Osteocyte (in vitro differentiated cells): ENCODE data around the gene SEMA3E. TPM values are rescaled to one million over a fixed set of nuclear protein-coding genes. Genes with fewer than 3 reads are reported as not detected.
"Not testable (repeated sequence)": the region's sequence is repeated elsewhere in the genome, so short reads cannot be mapped to it uniquely, and the experiment has no call there.

ENCODE experiments used
- DNase-seq: peaks from one replicate; pipeline ENCODE4 v3.0.0; 2021; ENCODE audit warnings: mixed read lengths; ENCODE audit not compliant: unreplicated experiment; ENCODE audit errors: extremely low spot score
- H3K27ac Mint-ChIP-seq: one replicate; pipeline ENCODE4 v1.8.0; 2021; ENCODE audit warnings: mild to moderate bottlenecking, mixed read lengths; ENCODE audit not compliant: unreplicated experiment
- H3K27me3 Mint-ChIP-seq: one replicate; pipeline ENCODE4 v1.8.0; 2021; ENCODE audit warnings: mixed read lengths; ENCODE audit not compliant: unreplicated experiment
- H3K36me3 Mint-ChIP-seq: one replicate; pipeline ENCODE4 v1.8.0; 2021; ENCODE audit warnings: mixed read lengths; ENCODE audit not compliant: unreplicated experiment
- H3K4me1 Mint-ChIP-seq: one replicate; pipeline ENCODE4 v1.8.0; 2021; ENCODE audit warnings: mixed read lengths; ENCODE audit not compliant: unreplicated experiment
- H3K4me3 Mint-ChIP-seq: one replicate; pipeline ENCODE4 v1.8.0; 2021; ENCODE audit warnings: mild to moderate bottlenecking, moderate library complexity, mixed read lengths; ENCODE audit not compliant: unreplicated experiment
- H3K9me3 Mint-ChIP-seq: one replicate; pipeline ENCODE4 v1.8.0; 2021; ENCODE audit warnings: mixed read lengths; ENCODE audit not compliant: unreplicated experiment
- total RNA-seq: library from RNA; stranded (reverse); gene quantifications from 2 replicates; pipeline ENCODE4 v1.2.1, GENCODE V29; 2021
- TF ChIP-seq, protein P1 (sequence below): fragments of 200-600 bp; sonication (generic); IDR thresholded peaks from 2 replicates; pipeline ENCODE4 v1.5.0; 2021; ENCODE audit warnings: antibody characterized with exemption, mild to moderate bottlenecking, moderate library complexity

Gene SEMA3E
- total RNA-seq, 1 donor from 2014 or later, result 1.6 TPM

- peaks cover 22% of the 10 kb centered on the region for H3K4me1 Mint-ChIP-seq
- H3K4me3 Mint-ChIP-seq, result no peak overlapping the region
- no peak overlapping the region for H3K27ac Mint-ChIP-seq
- no peak for DNase-seq
- no peaks in the 10 kb centered on the region for H3K9me3 Mint-ChIP-seq
- peaks cover 6% of the 10 kb centered on the region for H3K27me3 Mint-ChIP-seq
- TF ChIP-seq, protein P1, sequence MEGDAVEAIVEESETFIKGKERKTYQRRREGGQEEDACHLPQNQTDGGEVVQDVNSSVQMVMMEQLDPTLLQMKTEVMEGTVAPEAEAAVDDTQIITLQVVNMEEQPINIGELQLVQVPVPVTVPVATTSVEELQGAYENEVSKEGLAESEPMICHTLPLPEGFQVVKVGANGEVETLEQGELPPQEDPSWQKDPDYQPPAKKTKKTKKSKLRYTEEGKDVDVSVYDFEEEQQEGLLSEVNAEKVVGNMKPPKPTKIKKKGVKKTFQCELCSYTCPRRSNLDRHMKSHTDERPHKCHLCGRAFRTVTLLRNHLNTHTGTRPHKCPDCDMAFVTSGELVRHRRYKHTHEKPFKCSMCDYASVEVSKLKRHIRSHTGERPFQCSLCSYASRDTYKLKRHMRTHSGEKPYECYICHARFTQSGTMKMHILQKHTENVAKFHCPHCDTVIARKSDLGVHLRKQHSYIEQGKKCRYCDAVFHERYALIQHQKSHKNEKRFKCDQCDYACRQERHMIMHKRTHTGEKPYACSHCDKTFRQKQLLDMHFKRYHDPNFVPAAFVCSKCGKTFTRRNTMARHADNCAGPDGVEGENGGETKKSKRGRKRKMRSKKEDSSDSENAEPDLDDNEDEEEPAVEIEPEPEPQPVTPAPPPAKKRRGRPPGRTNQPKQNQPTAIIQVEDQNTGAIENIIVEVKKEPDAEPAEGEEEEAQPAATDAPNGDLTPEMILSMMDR, result no peak
- no peaks in the 10 kb centered on the region for H3K36me3 Mint-ChIP-seq
Measured at GRCh38 chr7:83681200-83681778, 32.4 kb upstream of the SEMA3E start.

DNA sequence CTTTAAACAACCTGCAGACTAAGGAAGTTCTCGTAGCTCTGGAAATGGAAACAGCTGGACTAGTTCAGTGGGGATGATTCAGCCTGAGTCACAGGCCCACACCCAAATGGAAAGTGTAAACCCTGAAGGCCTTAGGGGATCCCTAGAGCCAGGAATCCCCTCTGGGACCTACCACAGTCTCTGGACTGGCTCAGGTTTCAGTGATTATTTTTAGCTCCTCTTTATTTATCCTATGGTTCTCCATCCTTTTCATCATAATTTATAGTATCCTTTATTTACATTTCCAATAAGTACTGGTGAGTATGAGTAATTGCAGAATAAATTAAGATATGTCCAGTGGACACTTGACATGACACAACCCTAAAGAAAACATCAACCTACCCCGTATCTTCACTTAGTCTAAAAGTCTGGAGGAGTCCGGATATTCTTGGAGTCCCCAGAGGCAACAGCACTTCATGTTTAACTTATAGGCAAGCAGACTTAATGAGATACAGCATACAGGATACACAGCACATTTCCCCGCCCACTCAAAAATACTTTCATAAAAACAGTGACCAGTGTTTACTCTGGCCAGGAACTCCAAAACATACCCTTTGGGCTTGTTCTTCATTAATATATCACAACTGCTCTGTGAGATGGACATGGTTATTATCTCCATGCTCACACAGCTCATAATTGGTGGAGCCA, 28.4 kb upstream of the SEMA3E start:
- TF ChIP-seq, protein P1, result no peak
- H3K27ac Mint-ChIP-seq, result peak overlapping the region; percentile 63
- H3K36me3 Mint-ChIP-seq, result no peaks in the 10 kb centered on the region
- peak; percentile 92 for DNase-seq
- H3K4me1 Mint-ChIP-seq, result peaks cover 22% of the 10 kb centered on the region
- H3K4me3 Mint-ChIP-seq, result no peak overlapping the region
- peaks cover 4% of the 10 kb centered on the region for H3K27me3 Mint-ChIP-seq
- no peaks in the 10 kb centered on the region for H3K9me3 Mint-ChIP-seq

DNA sequence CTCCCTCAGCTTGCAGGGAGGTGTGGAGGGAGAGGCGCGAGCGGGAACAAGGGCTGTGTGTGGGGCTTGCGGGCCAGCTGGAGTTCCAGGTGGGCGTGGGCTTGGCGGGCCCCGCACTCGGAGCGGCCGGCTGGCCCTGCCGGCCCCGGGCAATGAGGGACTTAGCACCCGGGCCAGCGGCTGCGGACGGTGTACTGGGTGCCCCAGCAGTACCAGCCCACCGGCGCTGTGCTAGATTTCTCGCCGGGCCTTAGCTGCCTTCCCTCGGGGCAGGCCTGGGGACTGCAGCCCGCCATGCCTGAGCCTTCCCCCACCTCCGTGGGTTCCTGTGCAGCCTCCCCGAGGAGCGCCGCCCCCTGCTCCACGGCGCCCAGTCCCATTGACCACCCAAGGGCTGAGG, 24.4 kb upstream of the SEMA3E start:
- DNase-seq, H3K27me3 Mint-ChIP-seq, H3K36me3 Mint-ChIP-seq, H3K9me3 Mint-ChIP-seq, H3K4me3 Mint-ChIP-seq, H3K27ac Mint-ChIP-seq: not testable (repeated sequence)
- H3K4me1 Mint-ChIP-seq, result peaks cover 20% of the 10 kb centered on the region

DNA sequence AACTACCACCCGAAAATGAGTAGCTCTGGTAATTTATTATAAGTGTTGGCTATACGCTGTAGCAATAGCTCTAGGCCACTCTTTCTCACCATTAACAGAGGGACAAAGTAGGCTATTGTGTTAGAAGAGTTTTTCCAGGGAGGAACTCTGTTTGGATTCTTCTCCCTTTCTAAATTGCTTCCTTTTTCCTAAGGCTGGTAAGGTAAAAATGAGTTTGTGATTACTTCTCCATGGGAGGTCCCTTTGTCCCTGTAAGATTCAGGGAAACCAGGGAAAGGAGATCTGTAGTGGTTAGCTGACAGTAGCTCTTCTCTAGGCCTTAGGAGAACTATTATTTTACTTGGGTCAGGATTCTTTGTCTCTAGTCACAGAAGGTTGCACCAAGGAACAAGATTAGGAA, 23.2 kb upstream of the SEMA3E start:
- H3K27ac Mint-ChIP-seq, result no peak overlapping the region
- DNase-seq, result no peak
- peaks cover 9% of the 10 kb centered on the region for H3K4me1 Mint-ChIP-seq
- no peaks in the 10 kb centered on the region for H3K36me3 Mint-ChIP-seq
- peaks cover 2% of the 10 kb centered on the region for H3K27me3 Mint-ChIP-seq
- no peaks in the 10 kb centered on the region for H3K9me3 Mint-ChIP-seq
- TF ChIP-seq, protein P1, result no peak
- H3K4me3 Mint-ChIP-seq, result no peak overlapping the region

DNA sequence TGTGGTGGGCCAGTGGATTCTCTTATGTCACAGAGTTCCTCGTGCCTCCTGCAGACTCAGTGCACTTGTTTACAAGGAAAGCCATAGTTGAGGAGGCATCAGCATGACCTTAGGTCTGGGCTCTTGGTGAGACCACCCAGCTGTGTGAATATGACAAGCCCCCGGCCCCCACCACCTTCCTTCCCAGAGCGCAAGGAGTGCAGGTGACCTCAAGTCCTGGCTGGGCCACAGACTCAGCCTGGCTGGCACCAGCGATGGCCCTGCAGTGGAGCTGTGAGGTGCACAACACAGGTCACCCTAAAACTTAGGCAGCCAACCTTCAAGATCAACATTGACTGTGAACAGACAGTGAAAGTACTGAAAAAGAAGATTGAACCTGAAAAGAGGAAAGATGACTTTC, 14.2 kb upstream of the SEMA3E start:
- Mint-ChIP-seq H3K4me1 (no peaks in the 10 kb centered on the region), H3K36me3 (no peaks in the 10 kb centered on the region), H3K9me3 (no peaks in the 10 kb centered on the region), H3K27ac (no peak overlapping the region), H3K4me3 (no peak overlapping the region), H3K27me3 (no peaks in the 10 kb centered on the region)
- no peak for DNase-seq
- TF ChIP-seq, protein P1, result no peak
